ENCODE results near the gene SLC9A5. TPM values are rescaled to one million over a fixed set of nuclear protein-coding genes. Genes with fewer than 3 reads are reported as not detected.

SLC9A5 gene
- polyA plus RNA-seq, 4 donors = 2.9 to 3.9 (median 3.4) TPM

DNA sequence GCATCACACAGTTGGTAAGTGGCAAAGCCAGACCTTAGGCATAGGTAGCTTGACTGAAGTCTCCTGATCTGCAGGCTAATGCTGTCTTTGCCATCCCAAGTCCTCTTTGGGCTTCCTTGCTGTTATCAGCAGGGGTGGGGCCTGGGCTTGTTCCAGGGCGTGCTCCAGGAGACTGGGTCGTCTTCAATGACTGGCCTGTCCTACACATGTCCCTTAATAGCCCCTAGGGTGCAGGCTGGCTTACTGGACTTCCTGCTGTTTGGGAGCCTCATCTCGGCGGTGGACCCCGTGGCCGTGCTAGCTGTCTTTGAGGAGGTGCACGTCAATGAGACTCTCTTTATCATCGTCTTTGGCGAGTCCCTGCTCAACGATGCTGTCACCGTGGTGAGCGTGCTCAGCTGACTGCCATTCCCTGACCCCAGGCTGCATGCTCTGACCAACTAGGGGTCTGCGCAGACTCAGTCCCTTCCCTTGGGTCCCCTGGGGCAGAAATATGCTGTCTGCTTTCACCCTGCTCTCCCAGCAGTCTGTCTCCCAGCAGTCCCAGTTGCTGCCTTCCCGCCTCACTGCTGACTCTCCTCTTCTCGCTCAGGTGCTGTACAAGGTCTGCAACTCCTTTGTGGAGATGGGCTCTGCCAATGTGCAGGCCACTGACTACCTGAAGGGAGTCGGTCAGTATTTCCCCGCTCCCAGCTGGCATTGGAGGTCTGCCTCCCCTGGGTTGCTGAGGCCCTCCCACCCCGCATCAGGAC lies 6.2 kb downstream of the SLC9A5 start:
- DNase-seq (ENCODE audit: low read depth in 4 of 4, low spot score in 3 of 4) = no peak

DNA sequence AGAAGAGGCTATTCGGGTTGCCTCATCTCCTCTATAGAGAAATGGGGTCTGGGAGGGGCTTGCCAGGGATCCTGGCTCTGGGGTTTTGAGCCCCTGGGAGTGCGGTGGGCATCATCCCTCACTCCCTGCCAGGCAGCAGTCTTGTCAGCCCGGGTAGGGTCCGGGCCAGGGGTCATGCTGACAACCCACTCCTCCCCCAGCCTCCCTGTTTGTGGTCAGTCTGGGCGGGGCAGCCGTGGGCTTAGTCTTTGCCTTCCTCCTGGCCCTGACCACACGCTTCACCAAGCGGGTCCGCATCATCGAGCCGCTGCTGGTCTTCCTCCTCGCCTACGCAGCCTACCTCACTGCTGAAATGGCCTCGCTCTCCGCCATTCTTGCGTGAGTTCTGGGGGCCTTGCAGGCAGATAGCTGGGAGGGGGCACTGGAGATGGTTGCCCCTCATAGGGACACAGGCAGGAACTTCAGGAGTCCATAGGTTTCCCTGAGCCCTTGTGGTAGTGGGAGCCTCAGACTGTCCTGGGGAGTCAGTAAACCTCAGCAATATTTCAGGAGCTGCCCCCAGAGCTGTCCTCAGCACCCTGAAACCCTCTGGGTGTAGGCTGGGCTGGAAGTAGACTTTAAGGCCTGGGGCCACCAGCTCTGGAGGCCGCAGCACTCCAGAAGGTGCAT lies 6.9 kb downstream of the SLC9A5 start:
- no peak for DNase-seq (ENCODE audit: low read depth in 4 of 4, low spot score in 3 of 4)

DNA sequence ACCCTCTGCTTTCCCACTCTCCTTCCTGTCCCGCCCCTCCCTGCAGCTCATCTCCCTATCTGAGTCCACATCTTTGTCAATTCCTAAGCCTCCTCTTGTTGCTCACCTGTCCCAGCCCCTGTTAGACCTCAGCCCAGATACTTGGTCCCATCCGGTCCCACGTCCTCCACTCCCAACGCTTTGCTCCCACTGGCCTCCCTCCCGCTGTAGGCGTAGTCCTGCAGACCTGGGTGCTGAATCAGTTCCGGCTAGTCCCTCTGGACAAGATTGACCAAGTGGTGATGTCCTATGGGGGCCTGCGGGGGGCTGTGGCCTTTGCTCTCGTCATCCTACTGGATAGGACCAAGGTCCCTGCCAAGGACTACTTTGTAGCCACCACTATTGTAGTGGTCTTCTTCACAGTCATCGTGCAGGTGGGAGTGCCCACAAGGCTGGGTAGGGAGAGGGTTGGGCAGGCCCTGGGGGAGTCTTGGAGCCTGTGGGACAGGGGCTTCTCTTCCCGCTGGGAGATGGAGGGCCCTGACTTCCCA lies 8.0 kb downstream of the SLC9A5 start:
- no peak for DNase-seq (ENCODE audit: low read depth in 4 of 4, low spot score in 3 of 4)

DNA sequence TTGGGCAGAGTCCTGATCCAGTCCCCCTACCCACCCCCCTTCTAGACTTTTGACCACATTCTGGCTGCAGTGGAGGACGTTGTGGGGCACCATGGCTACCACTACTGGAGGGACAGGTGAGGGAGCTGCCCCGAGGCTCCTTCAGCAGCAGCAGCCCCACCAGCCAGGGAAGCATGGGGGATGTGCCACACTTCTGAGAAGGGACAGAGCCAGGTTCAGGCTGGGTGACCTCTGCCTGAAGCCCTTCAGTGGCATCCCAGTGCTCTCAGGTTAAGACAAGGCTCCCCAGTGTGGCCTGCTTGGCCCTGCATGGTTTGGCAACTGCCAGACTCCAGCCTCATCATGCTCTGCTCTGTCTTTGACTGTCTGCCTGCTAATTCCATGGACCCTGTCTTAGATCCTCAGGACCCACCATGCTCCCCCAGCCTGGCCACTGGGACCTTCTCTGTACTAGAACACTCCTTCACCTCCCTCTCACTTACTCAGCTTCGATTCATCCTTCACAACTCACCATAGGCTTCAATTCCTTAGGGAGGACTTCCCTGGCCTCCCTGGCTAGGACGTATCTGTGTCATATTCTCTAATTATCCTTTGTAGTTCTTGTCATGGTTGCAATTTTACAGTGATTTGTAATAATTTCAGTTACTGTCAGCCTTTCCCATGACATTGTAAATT lies 8.8 kb downstream of the SLC9A5 start:
- no peak for DNase-seq (ENCODE audit: low read depth in 4 of 4, low spot score in 3 of 4)

DNA sequence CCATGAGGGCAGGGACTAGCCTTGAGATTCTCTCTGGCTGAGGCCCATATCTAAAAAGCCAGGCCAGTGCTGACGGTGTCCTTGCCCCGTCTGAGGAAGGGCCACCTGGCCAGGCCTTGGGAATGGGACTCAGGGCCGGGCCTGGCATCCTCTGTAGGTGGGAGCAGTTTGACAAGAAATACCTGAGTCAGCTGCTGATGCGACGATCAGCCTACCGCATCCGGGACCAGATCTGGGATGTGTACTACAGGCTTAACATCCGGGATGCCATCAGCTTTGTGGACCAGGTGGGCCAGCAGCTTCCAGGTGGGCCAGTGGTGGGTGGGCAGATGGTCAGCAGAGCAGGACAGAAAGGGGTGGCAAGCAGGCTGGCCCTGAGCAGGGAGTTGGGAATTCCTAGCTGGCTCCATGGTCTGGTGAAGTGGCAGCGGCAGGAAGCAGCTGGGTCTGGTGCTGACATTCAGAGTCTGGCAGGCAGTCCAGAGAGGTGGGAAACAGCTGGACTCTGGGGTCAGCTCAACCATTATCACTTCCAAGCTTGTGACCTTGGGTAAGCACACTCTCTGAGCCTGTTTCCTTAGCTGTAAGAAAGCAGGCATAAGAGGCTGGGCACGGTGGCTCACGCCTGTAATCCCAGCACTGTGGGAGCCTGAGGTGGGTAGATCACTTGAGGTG lies 9.5 kb downstream of the SLC9A5 start:
- no peak for DNase-seq (ENCODE audit: low read depth in 4 of 4, low spot score in 3 of 4)

DNA sequence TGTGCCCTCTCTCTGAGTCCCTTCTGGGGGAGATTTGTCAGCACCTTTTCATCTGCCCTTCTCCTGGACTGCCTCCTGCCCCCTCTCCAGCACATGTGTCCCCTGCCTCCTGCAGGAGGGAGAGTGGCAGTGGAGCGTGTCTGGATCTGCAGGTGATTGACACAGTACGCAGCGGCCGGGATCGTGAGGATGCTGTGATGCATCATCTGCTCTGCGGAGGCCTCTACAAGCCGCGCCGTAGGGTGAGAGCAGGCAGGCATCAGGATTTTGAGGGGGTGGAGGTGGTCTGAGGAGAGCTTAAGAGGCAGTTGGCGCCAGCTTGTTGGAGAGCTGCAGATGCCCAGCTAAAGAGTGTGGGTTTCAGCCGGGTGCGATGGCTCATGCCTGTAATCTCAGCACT lies 10.9 kb downstream of the SLC9A5 start:
- DNase-seq (ENCODE audit: low read depth in 4 of 4, low spot score in 3 of 4) = no peak

DNA sequence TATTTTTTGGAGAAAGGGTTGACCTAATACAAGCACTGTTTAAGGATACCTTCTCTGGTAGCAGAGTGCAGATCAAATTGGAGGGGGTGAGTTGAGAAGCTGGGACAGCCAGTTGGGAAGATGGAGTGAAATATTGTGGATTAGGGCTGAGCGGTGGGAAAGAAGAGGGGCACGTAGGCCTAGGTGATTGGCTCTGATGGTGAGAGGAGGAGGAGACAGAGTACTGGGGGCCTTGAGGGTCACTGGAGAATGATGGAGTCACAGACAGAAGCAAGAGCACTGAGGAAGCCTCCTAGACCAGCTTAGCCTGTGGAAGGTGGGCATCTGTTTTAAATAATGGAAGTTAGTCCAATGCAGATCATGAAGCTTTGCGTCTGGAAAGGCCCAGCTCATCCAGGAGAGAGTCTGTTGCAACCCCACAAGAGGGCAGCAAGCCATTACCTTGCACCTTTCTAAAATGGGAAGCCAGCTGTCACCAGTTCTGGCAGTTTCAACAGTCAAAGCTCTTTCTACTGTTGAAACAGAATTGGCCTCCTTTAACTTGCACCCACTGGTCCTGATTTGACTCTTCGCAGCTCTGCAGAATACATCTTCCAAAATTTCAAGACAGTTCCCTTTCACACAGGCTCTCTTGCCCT lies 11.8 kb downstream of the SLC9A5 start:
- DNase-seq (ENCODE audit: low read depth in 4 of 4, low spot score in 3 of 4) = no peak

DNA sequence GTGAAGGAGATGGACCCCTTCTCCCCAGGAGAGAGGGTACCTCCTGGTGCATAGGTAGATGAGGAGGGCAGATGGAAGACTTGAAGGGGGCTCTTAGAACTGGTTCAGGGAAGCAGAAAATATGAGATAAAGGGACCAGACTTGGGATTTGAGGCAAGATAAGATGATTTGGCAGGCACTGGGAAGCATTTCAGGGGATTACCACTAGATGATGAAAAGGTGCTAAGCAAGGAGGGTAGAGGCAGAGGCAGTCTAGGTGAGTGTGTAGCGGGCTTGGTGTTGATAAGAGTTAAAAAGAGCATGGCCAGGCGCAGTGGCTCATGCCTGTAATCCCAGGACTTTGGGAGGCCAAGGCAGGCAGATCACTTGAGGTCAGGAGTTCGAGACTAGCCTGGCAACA lies 14.4 kb downstream of the SLC9A5 start:
- no peak for DNase-seq (ENCODE audit: low read depth in 4 of 4, low spot score in 3 of 4)

DNA sequence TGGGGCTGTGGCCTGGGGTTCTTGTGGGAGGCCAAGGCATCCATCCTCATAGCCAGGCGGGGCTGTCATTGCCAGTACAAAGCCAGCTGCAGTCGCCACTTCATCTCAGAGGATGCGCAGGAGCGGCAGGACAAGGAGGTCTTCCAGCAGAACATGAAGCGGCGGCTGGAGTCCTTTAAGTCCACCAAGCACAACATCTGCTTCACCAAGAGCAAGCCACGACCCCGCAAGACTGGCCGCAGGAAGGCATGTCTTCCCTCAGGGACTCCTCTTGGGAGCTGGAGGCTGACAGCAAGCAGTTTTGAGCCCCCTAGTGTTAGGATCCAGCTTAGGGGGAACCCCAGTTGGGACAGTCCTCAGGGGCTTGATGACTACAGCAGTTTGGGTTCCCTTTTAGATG lies 15.5 kb downstream of the SLC9A5 start:
- DNase-seq (ENCODE audit: low read depth in 4 of 4, low spot score in 3 of 4) = no peak

DNA sequence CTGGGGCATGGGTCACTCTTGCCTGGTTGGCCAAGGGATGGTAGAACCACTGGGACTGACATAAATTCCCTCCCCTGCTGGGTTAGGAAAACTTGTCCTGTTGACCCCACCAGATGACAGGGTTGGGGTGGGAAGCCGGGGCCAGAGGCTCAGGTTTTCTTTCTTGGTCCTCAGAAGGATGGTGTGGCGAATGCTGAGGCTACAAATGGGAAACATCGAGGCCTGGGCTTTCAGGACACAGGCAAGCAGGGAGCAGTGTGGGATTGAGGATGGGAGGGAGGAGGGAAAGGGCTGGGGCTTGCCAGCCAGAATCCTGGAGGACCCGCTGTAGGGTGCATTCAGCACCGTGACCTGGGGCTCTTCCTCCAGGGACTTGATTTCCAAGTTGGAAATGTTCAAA lies 16.1 kb downstream of the SLC9A5 start:
- no peak for DNase-seq (ENCODE audit: low read depth in 4 of 4, low spot score in 3 of 4)

DNA sequence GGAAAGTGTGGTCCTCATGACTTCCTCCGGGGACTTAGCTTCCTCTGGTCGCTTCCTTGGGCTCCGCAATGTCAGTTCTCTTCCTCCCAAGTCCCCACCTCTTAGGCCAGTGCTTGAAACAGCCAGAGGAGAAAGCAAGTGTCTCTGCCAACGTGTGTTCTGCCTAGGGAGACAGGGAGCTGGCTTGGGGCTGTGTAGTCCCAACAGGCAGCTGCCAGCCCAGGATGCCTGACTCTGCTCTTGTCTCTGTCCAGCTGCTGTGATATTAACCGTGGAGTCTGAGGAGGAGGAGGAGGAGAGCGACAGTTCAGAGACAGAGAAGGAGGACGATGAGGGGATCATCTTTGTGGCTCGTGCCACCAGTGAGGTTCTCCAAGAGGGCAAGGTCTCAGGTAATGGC lies 17.1 kb downstream of the SLC9A5 start:
- no peak for DNase-seq (ENCODE audit: low read depth in 4 of 4, low spot score in 3 of 4)

DNA sequence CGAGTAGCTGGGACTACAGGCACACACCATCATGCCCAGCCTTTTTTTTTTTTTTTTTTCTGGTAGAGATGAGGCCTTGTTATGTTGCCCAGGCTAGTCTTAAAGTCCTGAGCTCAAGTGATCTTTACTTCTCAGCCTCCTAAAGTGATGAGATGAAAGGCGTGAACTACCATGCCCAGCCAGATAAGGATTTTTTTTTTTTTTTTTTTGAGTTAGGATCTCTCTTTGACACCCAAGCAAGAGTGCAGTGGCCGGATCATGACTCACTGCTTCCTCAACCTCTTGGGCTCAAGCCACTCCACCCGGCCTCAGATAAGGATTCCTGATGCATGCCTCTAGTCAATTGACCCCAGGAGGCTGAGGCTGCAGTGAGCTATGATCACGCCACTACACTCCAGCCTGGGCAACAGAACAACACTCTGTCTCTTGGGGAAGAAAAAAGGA lies 19.4 kb downstream of the SLC9A5 start:
- DNase-seq (ENCODE audit: low read depth in 4 of 4, low spot score in 3 of 4) = no peak

DNA sequence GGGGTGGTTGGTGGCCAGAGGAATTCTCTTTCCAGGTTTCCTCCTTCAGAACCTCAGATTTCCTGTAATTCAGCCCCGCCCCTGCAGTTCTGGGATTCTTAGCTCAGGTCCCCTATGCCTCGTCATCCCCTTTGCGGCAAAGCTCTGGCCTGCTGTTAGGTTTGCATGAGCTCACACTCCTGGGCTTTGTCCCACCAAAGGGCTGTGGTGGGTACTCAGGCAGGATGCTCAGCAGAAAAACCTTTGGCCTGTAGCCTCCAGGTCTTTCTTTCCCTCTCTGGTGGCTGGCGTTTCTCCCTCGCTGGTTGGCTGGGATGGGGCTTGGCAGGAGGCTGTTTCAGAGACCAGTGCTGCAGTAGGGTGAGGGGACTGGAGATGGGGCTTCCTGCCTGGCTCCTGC lies 21.0 kb downstream of the SLC9A5 start:
- no peak for DNase-seq (ENCODE audit: low read depth in 4 of 4, low spot score in 3 of 4)

DNA sequence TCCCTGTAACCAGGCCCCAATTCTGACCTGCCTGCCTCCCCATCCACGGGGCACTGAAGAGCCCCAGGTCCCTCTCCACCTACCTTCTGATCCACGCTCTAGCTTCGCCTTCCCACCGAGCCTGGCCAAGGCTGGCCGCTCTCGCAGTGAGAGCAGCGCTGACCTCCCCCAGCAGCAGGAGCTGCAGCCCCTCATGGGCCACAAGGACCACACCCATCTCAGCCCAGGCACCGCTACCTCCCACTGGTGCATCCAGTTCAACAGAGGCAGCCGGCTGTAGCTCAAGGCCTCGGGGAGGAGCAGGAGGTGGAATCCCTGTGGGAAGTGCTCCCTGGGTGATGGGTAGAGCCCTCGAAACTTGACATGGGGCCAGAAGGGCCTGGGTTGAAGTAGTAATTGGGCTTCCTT lies 22.2 kb downstream of the SLC9A5 start:
- DNase-seq (ENCODE audit: low read depth in 4 of 4, low spot score in 3 of 4) = no peak

DNA sequence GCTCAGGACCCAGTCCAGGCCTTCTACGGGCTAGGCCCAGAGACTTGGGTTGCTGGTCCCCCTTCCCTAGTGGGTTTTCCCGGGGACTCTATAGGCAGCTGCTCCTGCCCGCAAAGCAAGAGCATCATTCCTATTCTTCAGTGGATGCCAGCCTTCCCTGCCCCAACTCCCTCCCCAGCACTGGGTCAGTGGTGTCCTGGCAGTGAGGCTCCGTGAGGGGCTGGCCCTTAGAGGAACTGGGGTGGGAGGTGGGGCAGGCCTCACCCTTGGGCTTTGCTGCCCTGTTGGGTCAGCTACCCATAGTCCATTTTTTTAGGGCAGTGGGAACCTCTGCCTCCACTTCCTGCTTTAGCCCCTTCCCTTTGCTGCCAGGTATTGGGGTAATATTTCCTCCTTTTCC lies 22.7 kb downstream of the SLC9A5 start:
- DNase-seq (ENCODE audit: low read depth in 4 of 4, low spot score in 3 of 4) = no peak

DNA sequence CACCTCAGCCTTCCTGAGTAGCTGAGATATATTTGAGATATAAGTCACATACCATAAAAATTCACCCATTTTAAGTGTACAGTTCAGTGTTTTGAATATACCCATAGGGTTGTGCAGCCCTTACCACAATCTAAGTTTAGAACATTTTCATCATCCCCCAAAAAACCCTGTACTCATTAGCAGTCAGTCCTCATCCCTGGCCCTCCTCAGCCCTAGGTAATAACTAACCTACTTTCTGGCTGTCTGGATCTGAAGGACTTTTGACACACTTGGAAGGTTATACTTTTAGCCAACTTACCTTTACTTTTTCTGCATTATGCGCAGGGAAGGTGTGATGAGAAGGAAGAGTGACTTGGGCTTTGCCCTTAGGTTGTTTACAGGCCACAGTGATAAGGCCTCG lies 26.5 kb downstream of the SLC9A5 start:
- no peak for DNase-seq (ENCODE audit: low read depth in 4 of 4, low spot score in 3 of 4)

DNA sequence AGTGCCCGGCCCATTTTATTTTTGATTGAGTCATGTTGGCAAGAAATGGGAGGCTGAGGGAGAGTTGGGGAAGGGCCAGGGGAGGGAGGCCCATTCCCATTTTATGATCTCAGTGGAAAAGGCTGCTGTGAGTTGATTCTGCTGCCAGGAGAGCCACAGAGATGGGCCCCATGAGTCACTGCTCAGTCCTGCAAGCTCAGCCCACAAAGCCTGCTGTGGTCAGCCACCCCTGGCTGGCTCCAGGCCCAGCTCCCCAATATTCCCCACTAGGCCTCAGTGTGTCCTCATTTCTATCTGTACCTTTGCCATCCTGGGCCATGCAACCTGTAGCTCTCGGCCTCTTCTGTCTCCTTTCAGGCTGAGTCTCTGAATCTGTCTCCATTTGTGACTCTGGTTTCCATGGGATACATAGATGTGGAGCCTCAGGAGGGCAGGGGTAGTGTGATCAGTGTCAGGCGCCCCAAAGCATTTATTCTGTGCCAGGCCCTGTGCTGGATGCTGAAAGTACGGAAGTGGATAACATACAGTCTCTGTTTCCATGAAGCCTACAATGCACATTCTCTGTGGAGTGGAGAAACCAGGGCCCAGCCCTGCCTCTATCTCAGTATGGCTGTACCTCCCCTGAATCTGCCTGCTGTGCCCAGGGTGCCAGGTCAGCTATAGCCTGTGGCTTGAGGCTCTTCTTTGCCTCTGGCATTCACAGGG lies 28.7 kb downstream of the SLC9A5 start:
- no peak for DNase-seq (ENCODE audit: low read depth in 4 of 4, low spot score in 3 of 4)

DNA sequence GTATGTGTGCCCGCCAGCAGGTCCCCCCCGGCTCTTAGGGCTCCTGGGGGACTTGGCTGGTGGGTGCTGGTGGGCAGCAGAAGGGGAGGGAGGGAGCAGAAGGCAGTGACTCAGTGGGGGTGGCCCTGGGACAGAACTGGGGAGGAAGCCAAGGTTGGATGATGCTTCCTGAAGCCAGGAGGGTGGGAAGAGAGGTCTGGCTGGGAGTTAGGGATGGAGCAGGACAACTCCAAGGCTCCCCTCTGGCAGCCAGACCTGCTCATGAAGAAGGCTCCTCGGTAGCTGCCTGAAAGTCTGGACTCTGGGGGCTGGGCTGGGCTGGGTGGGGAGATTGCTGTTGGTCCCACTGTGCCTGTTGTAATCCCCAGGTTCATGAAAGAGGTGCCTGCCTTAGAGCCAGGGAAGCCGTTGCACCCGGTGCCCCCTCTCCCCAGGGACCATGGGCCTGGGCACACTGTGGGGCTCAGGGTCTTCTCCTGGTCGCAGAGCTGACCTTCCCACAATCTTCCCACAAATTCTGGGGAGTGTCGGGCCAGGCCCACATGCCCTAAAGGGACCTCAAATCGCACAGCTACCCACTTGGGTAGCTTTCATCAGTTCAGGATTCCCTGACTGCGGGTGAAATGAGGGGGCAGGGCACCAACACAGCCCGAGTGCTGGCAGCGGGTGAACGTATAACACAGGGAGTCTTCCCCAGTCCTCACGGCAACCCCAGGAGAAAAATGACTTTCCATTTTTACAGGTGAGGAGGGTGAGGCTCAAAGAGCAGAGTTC lies 29.4 kb downstream of the SLC9A5 start:
- no peak for DNase-seq (ENCODE audit: low read depth in 4 of 4, low spot score in 3 of 4)

DNA sequence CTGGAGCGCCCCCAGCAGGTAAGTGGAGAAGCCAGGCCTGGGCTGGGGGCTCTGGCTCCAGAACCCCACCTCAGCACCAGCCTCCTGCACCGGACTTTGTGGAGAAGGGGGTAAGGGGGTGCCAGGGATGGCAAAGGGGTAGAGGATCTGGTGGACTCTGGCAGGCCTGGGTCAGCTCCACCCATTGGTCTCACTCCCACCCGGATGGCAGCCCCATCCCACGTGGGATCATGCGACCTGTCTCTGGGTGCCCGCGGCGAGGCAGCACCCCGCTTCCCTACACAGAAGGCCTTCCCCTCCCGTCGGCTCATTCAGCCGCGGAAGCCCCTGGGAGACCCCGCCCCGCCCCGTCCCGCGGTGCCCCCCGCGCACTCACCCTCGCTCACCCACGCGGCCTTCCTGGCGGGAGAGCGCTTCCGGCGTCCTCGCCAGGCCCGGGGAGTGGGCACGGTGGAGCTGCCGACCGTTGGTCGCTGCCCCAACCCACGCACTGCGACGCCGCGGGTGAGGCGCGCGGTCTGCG lies 30.1 kb downstream of the SLC9A5 start:
- no peak for DNase-seq (ENCODE audit: low read depth in 4 of 4, low spot score in 3 of 4)

All from right renal pelvis (tissue), 4 donors.